Peyer's patch (tissue), 4 donors: ENCODE results near the gene QPCTL.

Source experiments
- CTCF ChIP-seq, 6 experiments: fragments of 450-650 bp in 4 of 6; fragments of 200-600 bp in 2 of 6; sonication (generic) in 1 of 6; IDR thresholded peaks; one replicate each; pipeline ENCODE4 v1.5.1; 2017 to 2019; ENCODE audit warnings: antibody characterized with exemption in 6 of 6, mild to moderate bottlenecking in 3 of 6, moderate library complexity in 1 of 6
- POLR2A ChIP-seq, 2 donors: fragments of 450-650 bp; IDR thresholded peaks; one replicate each; pipeline ENCODE4 v1.5.1; 2017; ENCODE audit warnings: antibody characterized with exemption in 2 of 2, mild to moderate bottlenecking in 2 of 2, moderate library complexity in 2 of 2

GRCh38 chr19:45681391-45682015 is 11.0 kb upstream of the QPCTL start:
- TF ChIP-seq CTCF (IDR thresholded peaks at IDR 0.05) (peak; percentile 95 to 99 (median 98)), POLR2A (IDR thresholded peaks at IDR 0.05) (peak in 1 of 2 donors; percentile 36)
